Measurements from ENCODE around the gene CLDN19. TPM values are rescaled to one million over a fixed set of nuclear protein-coding genes. Genes with fewer than 3 reads are reported as not detected.
A peak's percentile ranks its signal among the peaks of the same experiment; 100 is the strongest.

Gene CLDN19
- total and polyA plus RNA-seq, 2 donors (not counting 1 experiment from before 2014, with no cell fraction given): 0.03 TPM; not detected in 1

- Mint-ChIP-seq H3K27me3 (no peaks in the 10 kb centered on the region), H3K4me1 (no peaks in the 10 kb centered on the region), H3K9me3 (ENCODE audit: insufficient read depth) (peaks cover 2% of the 10 kb centered on the region), H3K27ac (peak overlapping the region; percentile 18), H3K4me3 (no peak overlapping the region)
- peaks cover 0 to 3% (median 0%) of the 10 kb centered on the region in 3 donors for H3K9me3 ChIP-seq (ENCODE audit: control extremely low read depth in 1 of 3, control insufficient read depth in 2 of 3, insufficient read depth in 1 of 3, low read length in 2 of 3)
- ChIA-PET CTCF (interaction anchor here (1.2 to 6.6 kb wide), 3 partner anchors 168 to 404 kb away, joined by 3 to 57 read pairs (median 19); no protein-coding TSS in a partner anchor), POLR2A (no interaction called here)
- no peaks in the 10 kb centered on the region for H4K20me1 ChIP-seq (ENCODE audit: control insufficient read depth, insufficient read depth, low read length, poor library complexity, severe bottlenecking)
- no peak overlapping the region for H3K4me3 ChIP-seq (ENCODE audit: control extremely low read depth in 1 of 5, extremely low read depth in 1 of 5, insufficient read depth in 1 of 5, low read depth in 2 of 5, low read length in 4 of 5)
- no peaks in the 10 kb centered on the region for H3K27me3 ChIP-seq (replicated peaks in 1 of 4; ENCODE audit: control extremely low read depth in 1 of 4, control insufficient read depth in 3 of 4, insufficient read depth in 4 of 4, low read length in 3 of 4)
- H3K4me1 ChIP-seq (ENCODE audit: control insufficient read depth in 2 of 2, insufficient read depth in 2 of 2, low read length in 2 of 2): no peaks in the 10 kb centered on the region
- no peak for TF ChIP-seq CTCF (IDR thresholded peaks at IDR 0.05)
- TF ChIP-seq EZH2 (IDR thresholded peaks at IDR 0.05; ENCODE audit: borderline replicate concordance, insufficient read depth, low read depth, low read length, poor library complexity, severe bottlenecking): no peak
- H3K36me3 ChIP-seq (replicated peaks in 1 of 2; ENCODE audit: control extremely low read depth in 1 of 2, control insufficient read depth in 1 of 2, extremely low read depth in 1 of 2, insufficient read depth in 2 of 2, low read length in 1 of 2): peaks cover 14 to 45% of the 10 kb centered on the region in 2 experiments
- no peak overlapping the region for H3K4me2 ChIP-seq (replicated peaks; ENCODE audit: low read depth, low read length, poor library complexity, severe bottlenecking)
- WGBS (ENCODE audit: insufficient coverage): 96% methylated on average over 9 of the region's 10 CpGs
- H3K79me2 ChIP-seq (ENCODE audit: control insufficient read depth, insufficient read depth, low read length): no peaks in the 10 kb centered on the region
- no peak overlapping the region for H3K27ac ChIP-seq (ENCODE audit: low read length in 2 of 2)
- intact Hi-C loops (cut with micrococcal nuclease): no loop called here
- H2AFZ ChIP-seq (ENCODE audit: insufficient read depth, low read depth, low read length, poor library complexity, severe bottlenecking): no peak overlapping the region
- ATAC-seq (ENCODE audit: low read depth) (no peak), DNase-seq (no peak)
- H3K9ac ChIP-seq (ENCODE audit: low read length): no peak overlapping the region
These were observed 8.0 kb upstream of the CLDN19 start for GRCh38 chr1:42748021-42748420.

GRCh38 chr1:42747125-42747524 is 7.1 kb upstream of the CLDN19 start:
- intact Hi-C loops (cut with micrococcal nuclease): loop anchor here (1.0 kb wide), 1 partner anchor 169 kb away; no protein-coding TSS in a partner anchor
- POLR2A ChIA-PET: no interaction called here
- Histone ChIP-seq H3K9me3 (ENCODE audit: control extremely low read depth in 1 of 3, control insufficient read depth in 2 of 3, insufficient read depth in 1 of 3, low read length in 2 of 3) (peaks cover 0 to 3% (median 0%) of the 10 kb centered on the region in 3 donors), H3K4me1 (ENCODE audit: control insufficient read depth in 2 of 2, insufficient read depth in 2 of 2, low read length in 2 of 2) (no peaks in the 10 kb centered on the region), H4K20me1 (ENCODE audit: control insufficient read depth, insufficient read depth, low read length, poor library complexity, severe bottlenecking) (no peaks in the 10 kb centered on the region), H3K4me2 (replicated peaks; ENCODE audit: low read depth, low read length, poor library complexity, severe bottlenecking) (no peak overlapping the region), H3K4me3 (ENCODE audit: control extremely low read depth in 1 of 5, extremely low read depth in 1 of 5, insufficient read depth in 1 of 5, low read depth in 2 of 5, low read length in 4 of 5) (no peak overlapping the region), H3K9ac (ENCODE audit: low read length) (no peak overlapping the region), H3K27ac (ENCODE audit: low read length in 2 of 2) (no peak overlapping the region), H2AFZ (ENCODE audit: insufficient read depth, low read depth, low read length, poor library complexity, severe bottlenecking) (no peak overlapping the region), H3K27me3 (replicated peaks in 1 of 4; ENCODE audit: control extremely low read depth in 1 of 4, control insufficient read depth in 3 of 4, insufficient read depth in 4 of 4, low read length in 3 of 4) (no peaks in the 10 kb centered on the region), H3K36me3 (replicated peaks in 1 of 2; ENCODE audit: control extremely low read depth in 1 of 2, control insufficient read depth in 1 of 2, extremely low read depth in 1 of 2, insufficient read depth in 2 of 2, low read length in 1 of 2) (peaks cover 7 to 36% of the 10 kb centered on the region in 2 experiments), H3K79me2 (ENCODE audit: control insufficient read depth, insufficient read depth, low read length) (no peaks in the 10 kb centered on the region)
- Mint-ChIP-seq H3K27ac (no peak overlapping the region), H3K9me3 (ENCODE audit: insufficient read depth) (peaks cover 2% of the 10 kb centered on the region), H3K4me1 (no peaks in the 10 kb centered on the region), H3K27me3 (no peaks in the 10 kb centered on the region), H3K4me3 (no peak overlapping the region)
- TF ChIP-seq CTCF (IDR thresholded peaks at IDR 0.05): peak; percentile 64
- TF ChIP-seq EZH2 (IDR thresholded peaks at IDR 0.05; ENCODE audit: borderline replicate concordance, insufficient read depth, low read depth, low read length, poor library complexity, severe bottlenecking): no peak
- WGBS (ENCODE audit: insufficient coverage): 65% methylated on average over 11 of the region's 14 CpGs
- peak; percentile 56 for DNase-seq
- peak; percentile 43 for ATAC-seq (ENCODE audit: low read depth)
- CTCF ChIA-PET: interaction anchor here (0.6 to 6.6 kb wide), 10 partner anchors 12 to 403 kb away, joined by 3 to 57 read pairs (median 4); no protein-coding TSS in a partner anchor

Data from B cell (primary cell).